ENCODE results near the gene SLC22A23.

Gene SLC22A23

GRCh38 chr6:3368685-3369084 is 88.2 kb downstream of the SLC22A23 start:
- TF ChIP-seq CTCF (IDR thresholded peaks at IDR 0.05; ENCODE audit: insufficient read depth, low read length, missing control alignments), result no peak
- CTCF ChIA-PET, result interaction anchor here (1.0 kb wide), 1 partner anchor 43 kb away, joined by 4 read pairs; no protein-coding TSS in a partner anchor
- no peak for DNase-seq (ENCODE audit: low read depth, low spot score)
- POLR2A ChIA-PET, result no interaction called here
- H3K4me3 ChIP-seq (ENCODE audit: low read depth, low read length), result no peak overlapping the region

DNA sequence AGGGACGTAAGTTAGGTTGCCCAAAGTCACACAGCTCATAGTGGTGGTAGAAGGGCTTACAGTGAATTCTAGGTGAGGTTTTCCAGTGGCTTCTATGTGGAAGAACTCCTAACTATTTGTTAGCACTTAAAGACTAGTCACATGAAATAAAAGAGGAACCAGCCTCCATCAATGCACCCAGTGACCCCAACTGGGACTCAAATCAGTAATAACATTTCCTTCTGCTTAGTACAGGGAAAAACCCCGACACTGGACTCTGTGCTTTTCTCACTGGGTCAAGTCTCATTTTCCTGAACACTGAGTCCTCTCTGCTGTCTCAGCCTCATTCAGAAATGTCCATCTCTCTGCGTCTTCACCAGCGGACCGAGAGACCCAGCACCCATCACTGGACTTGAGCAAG is 89.2 kb downstream of the SLC22A23 start:
- ChIA-PET POLR2A (no interaction called here), CTCF (no interaction called here)
- no peak overlapping the region for H3K4me3 ChIP-seq (ENCODE audit: low read depth, low read length)
- DNase-seq (ENCODE audit: low read depth, low spot score), result no peak
- TF ChIP-seq CTCF (IDR thresholded peaks at IDR 0.05; ENCODE audit: insufficient read depth, low read length, missing control alignments), result no peak

DNA sequence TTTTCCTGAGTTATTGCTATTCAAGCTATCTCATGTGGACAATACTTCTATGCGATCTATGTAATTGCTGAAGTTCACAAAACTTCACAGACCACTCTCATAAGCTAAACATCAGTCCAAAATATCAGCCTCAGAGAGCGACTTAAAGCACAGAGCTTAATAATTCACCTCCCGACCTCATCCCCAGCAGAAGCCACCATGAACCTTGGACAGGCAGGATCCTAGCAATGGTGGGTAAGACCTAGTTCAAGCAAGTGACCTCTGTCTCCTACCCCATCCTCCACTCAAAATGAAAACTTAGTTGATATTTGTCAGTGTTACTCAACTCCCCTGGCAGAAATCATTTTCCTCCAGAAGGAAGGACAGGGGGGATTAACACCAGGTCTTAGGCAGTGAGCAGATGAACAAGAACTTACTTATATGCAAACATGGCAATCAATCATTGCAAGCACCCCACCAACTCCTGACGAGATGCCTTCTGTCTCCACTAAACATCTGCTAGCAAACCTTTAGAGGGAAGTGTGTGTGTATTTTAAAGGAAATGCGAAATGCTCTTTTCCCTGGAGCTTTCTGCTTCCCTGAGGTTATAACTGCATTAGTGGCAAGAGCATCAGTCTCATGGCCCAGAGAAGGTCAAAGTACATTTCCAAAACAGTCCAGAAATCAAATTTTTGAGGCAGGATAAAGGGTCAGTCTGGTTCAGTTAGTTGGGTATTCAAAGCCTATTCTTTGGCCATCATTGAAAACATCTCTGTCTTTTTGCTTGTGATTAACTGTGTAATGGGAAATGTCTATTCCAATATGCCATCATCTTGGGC is 90.0 kb downstream of the SLC22A23 start:
- no peak for TF ChIP-seq CTCF (IDR thresholded peaks at IDR 0.05; ENCODE audit: insufficient read depth, low read length, missing control alignments)
- DNase-seq (ENCODE audit: low read depth, low spot score), result no peak
- CTCF ChIA-PET, result no interaction called here
- POLR2A ChIA-PET, result no interaction called here
- no peak overlapping the region for H3K4me3 ChIP-seq (ENCODE audit: low read depth, low read length)

DNA sequence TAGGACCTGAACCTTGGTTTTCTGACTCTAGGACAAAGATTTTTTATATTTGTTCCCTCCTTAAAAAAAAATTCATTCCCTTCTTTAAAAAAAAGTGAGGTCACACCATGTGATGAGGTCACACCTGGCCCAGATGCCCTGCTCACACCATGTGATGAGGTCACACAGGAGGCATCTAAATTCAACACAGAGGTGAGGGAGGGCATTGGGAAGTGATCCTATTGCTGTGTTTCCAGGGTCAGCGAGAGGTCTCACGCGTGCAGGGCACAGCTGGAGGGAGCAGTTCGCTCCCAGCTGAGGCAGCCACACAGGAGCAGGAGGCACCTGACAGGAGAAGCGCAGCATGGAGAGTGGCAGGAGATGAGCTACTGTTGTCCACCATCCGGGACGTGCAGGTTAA is 92.5 kb downstream of the SLC22A23 start:
- no peak for TF ChIP-seq CTCF (IDR thresholded peaks at IDR 0.05; ENCODE audit: insufficient read depth, low read length, missing control alignments)
- no peak for DNase-seq (ENCODE audit: low read depth, low spot score)
- CTCF ChIA-PET, result no interaction called here
- POLR2A ChIA-PET, result no interaction called here
- H3K4me3 ChIP-seq (ENCODE audit: low read depth, low read length), result no peak overlapping the region

- ChIA-PET POLR2A (no interaction called here), CTCF (no interaction called here)
- TF ChIP-seq CTCF (IDR thresholded peaks at IDR 0.05; ENCODE audit: insufficient read depth, low read length, missing control alignments), result no peak
- DNase-seq (ENCODE audit: low read depth, low spot score), result no peak
- H3K4me3 ChIP-seq (ENCODE audit: low read depth, low read length), result no peak overlapping the region
Observed at GRCh38 chr6:3363296-3364025, 93.4 kb downstream of the SLC22A23 start.

DNA sequence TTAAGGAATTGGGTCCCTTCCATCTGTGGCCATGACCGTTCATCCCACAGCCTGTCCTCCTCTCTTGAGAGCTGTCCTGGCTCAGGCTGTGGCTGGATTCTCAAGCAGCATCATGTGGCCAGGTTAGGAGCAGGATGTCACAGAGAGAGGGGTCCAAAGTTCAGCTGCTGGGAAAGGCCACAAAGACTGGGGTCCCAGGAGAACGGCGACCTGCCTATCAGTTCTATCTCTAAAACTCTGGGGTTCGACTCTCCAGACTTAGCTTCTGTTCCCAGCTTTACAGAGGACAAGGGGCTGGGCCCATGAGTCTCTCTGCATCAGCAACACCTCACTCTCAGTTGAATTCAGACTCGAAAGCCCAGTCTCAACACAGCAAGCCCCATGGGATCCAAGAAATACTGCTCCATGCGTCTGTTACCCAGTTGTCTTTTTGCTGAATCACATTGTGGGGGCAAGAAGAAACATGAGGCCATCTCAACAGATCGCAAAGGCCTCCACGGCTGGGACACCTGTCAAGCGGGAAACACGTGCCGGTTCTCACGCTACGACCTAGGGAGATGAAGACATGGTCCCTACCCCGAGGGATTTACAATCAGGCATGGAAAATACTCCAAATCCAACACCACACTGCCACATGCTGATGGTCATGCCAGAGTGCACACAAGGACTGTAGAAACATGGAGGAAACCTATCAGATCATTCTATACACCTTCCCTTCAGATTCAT is 95.4 kb downstream of the SLC22A23 start:
- TF ChIP-seq CTCF (IDR thresholded peaks at IDR 0.05; ENCODE audit: insufficient read depth, low read length, missing control alignments), result no peak
- H3K4me3 ChIP-seq (ENCODE audit: low read depth, low read length), result no peak overlapping the region
- ChIA-PET CTCF (no interaction called here), POLR2A (no interaction called here)
- no peak for DNase-seq (ENCODE audit: low read depth, low spot score)
